Right forelimb (tissue), 1 donor: ENCODE results near the gene PTPRM.

Experiments
- DNase-seq: peaks from one replicate; pipeline ENCODE4 v3.0.0-alpha.2; 2018

The PTPRM gene

GRCh38 chr18:7566567-7567473 lies at the start of gene PTPRM:
PTPRM (plus strand) TSS chr18:7567316; CDS start chr18:7567819, 503 bp downstream.
- DNase-seq = peak; percentile 90

DNA sequence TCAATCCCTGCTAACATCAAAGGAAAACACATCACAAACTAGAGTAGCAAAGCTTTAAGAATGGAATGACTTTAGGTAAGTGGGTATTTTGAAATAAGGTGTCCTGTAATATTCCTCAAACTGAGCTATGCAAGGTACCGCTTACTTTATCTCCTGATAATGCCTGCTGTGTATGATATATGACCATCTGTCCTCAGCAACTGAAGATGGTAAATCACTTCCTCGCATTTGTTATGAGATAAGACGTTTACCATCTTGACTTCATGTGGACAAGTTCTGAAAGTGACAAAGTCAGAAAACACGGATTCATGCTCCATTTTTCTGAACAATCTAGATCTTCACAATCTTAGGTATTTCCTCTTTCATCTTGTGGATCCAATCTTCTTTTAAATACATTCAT lies 49.3 kb upstream of the PTPRM start:
- DNase-seq = no peak

GRCh38 chr18:7520200-7520785 lies 46.8 kb upstream of the PTPRM start:
- no peak for DNase-seq

DNA sequence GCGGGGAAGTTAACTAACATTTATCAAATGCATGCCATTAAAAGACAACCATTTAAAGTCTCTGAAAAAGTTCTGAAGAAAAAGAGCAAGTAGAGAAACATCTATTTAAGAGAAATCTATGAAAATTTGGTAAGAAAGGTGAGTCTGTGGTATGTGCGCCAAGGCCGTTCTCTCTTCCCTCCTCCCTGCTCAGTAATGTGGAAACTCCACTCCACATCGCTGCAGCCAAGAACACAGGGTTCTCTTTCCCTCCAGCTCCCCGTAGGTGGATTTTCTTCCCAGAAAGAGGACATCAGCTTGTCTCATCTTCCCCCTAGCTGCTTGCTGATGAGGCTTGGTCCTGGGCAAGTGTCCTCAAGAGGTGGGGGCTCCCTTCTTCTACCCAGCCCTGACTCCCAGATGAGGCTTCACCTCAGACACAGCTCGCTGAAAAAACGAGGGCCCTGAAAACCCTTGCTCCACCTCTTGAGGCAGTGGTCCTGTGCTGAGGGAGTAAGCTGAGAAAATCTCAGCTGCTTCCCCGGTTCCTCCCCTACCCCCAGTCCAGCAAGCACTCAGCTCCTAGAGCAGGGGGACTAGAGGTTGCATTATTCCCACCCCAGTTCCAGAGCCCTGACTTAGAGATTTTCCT lies 45.8 kb upstream of the PTPRM start:
- DNase-seq = no peak

DNA sequence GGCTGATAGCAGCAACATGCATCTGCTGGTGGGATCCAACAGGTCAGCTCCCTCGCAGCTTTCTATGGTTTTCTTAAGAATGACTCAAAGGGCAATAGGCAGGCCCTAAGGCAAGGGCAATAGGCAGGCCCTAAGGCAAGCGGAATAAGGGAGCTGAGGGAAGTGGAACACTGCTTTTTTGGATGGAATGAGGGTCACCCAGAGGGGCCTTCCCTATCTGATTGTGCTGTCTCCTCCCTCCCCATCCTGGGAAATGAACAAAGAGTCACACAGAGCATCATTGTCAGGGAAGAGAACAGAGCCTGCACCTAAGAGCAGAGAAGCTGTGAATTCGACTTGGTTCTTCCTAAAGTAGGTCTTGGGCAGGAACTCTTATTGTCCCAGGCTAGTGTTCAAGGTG lies 43.3 kb upstream of the PTPRM start:
- DNase-seq = no peak

DNA sequence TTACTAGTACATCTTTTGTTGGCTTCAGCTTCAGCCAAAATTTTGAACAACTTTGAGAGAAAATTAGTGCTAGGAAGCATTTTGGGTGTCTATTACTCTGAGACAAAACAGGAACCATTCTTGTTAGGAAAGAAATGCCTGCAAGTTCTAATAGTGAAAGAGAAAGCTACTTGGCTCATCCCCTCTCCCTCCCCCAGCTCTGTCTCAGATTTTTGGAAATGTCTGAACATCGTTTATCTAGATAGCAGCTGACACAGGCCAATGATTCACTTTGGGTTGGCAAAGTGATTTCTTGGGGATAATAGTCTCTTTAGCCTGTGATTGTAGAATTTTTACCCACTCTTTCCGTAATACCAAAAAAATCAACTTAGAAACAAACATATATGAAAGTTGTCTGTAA lies 42.3 kb upstream of the PTPRM start:
- no peak for DNase-seq

DNA sequence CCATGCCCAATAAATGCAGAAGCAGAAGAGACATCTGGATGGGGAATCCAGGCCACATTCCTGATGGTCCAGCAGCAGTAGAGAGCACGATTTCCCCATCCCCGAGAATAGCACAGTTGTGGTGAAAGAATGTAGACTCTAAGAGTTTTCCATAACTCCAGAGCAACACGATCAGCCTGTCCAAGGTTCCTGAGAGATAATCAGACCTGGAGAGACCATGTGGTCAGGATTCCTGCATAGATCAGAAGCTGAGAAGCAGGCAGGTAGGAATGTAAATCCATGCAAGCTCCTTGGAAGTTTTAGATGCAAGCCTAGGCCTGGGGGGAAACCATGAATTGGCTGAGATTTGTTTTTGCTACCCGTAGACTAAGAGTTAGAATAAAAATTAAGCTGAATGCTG lies 34.2 kb upstream of the PTPRM start:
- no peak for DNase-seq

DNA sequence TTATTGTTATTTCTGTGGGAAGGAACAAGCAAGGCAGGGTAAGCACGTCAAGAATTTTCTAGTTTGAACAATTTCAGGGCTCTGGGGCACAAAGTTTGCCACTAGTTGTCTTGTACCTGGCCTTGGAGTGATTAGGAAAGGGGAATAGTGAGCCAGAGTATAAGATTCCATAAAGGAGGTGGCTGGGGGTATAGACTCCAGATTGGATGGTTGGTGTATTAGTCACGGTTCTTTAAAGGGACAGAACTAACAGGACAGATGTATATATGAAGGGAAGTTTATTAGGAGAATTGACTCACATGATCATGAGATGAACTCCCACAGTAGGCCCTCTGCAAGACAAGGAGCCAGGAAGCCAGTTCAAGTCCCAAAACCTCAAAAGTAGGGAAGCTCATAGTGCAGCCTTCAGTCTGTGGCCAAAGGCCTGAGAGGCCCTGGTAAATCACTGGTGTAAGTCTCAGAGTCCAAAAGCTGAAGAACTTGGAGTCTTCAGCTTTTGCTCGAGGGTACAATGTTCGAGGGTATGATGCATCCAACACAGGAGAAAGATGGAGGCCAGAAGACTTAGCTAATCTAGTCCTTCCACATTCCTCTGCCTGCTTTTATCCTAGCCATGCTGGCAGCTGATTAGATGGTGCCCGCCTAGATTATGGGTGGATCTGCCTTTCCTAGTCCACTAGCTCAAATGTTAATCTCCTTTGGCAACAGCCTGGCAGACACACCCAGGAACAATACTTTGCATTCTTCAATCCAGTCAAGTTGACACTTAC lies 31.5 kb upstream of the PTPRM start:
- no peak for DNase-seq

GRCh38 chr18:7537145-7537544 lies 30.0 kb upstream of the PTPRM start:
- no peak for DNase-seq

DNA sequence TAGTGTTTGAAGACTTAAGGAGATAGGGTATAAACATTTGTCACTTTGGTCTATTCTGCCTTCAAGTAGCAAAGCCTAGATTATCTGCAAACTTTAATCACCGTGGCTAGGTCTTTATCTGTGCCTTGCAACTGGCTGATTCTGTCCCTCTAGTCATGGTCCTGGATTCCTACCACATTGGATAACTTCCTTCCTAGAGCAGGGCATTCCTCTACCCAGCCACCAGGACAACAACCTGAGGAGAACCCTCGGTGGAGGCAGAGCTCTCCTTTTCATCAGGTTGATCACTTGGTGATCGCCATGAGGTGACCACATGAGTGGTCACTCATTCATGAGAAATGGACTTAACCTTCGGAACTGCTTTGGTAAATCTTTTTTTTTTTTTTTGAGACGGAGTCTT lies 25.3 kb upstream of the PTPRM start:
- no peak for DNase-seq

GRCh38 chr18:7544686-7545085 lies 22.4 kb upstream of the PTPRM start:
- DNase-seq = no peak

- no peak for DNase-seq
These were observed 21.4 kb upstream of the PTPRM start for GRCh38 chr18:7545734-7546133.

DNA sequence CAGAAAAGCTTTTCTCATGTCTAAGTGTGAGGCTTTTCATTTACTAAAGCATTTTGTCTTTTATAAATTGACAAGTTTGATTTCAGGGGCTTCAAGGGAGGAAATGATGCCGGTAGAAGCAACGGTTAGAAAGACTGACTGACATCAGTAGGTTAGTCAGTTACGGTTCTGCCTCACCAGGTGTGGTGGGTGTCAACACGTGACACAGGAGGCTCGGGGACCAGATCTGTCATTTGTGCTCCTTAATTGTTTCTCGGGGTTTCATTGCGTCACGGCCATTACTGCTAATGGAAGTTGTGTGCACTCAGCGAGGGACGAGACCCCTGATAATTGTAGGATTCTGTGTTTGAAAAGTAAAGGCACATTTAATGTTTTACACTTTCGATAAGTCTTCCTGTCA lies 18.9 kb upstream of the PTPRM start:
- no peak for DNase-seq

DNA sequence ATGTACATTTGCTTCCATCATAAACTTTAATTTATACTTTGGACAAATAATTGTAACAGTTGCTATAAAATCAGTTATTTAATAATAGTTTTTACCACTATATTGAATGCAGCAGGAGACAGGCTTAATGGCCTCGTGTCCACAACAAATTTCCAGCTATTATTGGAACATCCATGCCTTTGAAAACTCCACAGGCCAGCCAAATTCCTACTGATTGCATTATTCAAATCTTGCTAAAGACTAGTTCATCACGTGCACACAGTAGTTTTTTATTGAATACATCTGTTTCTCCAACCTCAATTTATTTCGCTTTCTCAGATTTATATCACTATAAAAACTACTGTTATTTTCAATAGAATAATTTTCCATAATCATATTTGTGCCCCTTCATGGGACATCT lies 18.4 kb upstream of the PTPRM start:
- DNase-seq = no peak

DNA sequence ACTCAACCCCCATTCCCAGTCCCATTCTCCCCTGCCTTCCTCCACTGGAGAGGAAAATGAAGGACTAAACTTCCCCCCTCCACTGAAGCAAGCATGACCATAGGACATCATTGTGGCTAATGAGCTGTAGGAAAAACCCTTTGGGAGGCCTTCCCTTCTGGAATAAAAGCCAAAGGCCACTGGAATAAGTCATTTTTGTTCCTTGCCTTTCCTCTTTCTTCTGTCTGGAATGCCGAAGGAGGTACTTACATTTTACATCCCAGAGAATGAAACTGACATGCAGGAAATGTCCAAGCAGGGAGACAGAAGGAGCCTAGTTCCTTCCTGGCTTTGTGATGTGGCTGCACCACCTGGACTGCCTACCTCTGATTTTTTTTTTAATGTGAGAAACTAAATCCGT lies 9.1 kb upstream of the PTPRM start:
- DNase-seq = no peak

- no peak for DNase-seq
These were observed 8.3 kb upstream of the PTPRM start for GRCh38 chr18:7558769-7559168.

GRCh38 chr18:7559709-7560319 lies 7.3 kb upstream of the PTPRM start:
- DNase-seq = no peak

- no peak for DNase-seq
These were observed 5.1 kb upstream of the PTPRM start for GRCh38 chr18:7561909-7562460.

DNA sequence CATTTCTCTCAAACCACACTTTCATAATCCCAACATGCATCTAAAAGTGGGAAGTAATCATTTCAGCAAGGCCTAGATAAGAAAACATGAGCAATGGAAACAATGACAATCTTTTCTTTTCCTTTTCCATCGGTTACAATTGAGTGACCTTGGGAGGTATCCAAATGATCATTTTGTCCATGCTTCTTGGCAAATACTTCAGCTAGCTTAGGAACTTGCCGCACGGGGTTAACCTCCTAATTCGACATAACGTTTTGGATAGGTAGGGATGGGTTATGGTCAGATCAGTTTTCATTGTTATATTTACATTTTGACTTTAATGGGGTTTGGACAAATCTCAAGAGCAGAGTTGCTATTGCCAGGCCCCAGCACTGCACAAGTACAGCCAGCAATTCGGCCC lies 4.6 kb upstream of the PTPRM start:
- no peak for DNase-seq

- DNase-seq = no peak
These were observed 1.4 kb upstream of the PTPRM start for GRCh38 chr18:7565677-7566076.

DNA sequence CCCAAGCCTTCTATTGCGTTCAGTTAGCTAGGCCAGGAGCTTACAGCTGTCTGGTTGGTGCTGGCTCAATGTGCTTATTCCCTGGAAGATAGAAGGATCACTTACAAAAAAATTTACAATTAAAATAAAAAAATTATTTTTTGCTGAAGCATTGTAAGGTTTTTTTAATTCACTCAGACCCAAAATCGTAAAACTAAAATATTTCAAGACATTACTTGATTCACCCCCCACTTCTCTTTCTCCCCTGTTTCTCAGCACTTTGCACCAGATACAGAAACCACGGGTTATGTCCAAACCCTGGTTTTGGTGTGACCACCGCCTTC lies 911 bp upstream of the PTPRM start:
- DNase-seq = no peak
